Measurements from ENCODE around the gene CCDC178. TPM values are rescaled to one million over a fixed set of nuclear protein-coding genes. Genes with fewer than 3 reads are reported as not detected.

Gene CCDC178
- total and polyA plus RNA-seq, 2 donors from 2014 or later, result 3.7 to 4.6 TPM

DNA sequence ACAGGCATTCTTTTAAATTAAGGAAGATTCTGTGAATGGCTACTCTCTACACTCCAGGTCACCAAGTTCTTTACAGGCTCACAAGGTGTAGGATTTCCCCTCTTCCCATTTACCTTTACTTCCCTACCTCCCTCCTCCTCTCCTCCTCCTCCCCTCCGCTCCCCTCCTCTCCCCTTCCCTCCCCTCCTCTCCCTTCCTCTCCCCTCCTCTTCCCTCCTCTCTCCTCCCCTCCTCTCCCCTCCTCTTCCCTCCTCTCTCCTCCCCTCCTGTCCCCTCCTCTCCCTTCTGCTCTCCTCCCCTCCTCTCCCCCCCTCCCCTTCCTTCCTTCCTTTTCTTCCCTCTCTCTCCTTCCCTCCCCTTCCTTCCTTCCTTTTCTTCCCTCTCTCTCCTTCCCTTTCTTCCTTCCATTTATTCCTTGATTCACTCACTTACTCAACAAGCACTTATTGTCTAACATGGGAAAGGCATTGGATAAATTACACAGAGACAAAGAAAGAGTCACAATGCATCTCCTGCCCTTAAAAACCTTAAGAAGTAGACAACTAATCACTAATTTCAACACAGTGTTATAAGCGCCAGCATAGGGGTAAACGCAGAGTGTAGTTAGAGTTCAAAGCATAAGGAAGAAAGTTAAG is 152.3 kb downstream of the CCDC178 start:
- intact Hi-C loops (cut with DNase I), result no loop called here
- DNase-seq (no peak), FAIRE-seq (no peak)
- Histone ChIP-seq H3K27ac (ENCODE audit: low read depth in 2 of 2, low read length in 2 of 2) (no peak overlapping the region), H3K9ac (ENCODE audit: low read length in 3 of 3) (no peak overlapping the region), H3K27me3 (ENCODE audit: control insufficient read depth, insufficient read depth, low read length) (no peaks in the 10 kb centered on the region), H3K4me3 (ENCODE audit: low read length in 3 of 3) (no peak overlapping the region), H3K36me3 (ENCODE audit: control insufficient read depth in 2 of 3, insufficient read depth in 3 of 3, low read length in 3 of 3) (no peaks in the 10 kb centered on the region), H3K9me3 (ENCODE audit: control insufficient read depth in 2 of 3, insufficient read depth in 1 of 3, low read length in 3 of 3) (no peaks in the 10 kb centered on the region), H3K4me1 (ENCODE audit: control insufficient read depth in 2 of 3, insufficient read depth in 2 of 3, low read depth in 1 of 3, low read length in 3 of 3) (no peaks in the 10 kb centered on the region)
- no peak for TF ChIP-seq CTCF (IDR thresholded peaks at IDR 0.05; ENCODE audit: borderline replicate concordance, extremely low read depth, insufficient read depth)

DNA sequence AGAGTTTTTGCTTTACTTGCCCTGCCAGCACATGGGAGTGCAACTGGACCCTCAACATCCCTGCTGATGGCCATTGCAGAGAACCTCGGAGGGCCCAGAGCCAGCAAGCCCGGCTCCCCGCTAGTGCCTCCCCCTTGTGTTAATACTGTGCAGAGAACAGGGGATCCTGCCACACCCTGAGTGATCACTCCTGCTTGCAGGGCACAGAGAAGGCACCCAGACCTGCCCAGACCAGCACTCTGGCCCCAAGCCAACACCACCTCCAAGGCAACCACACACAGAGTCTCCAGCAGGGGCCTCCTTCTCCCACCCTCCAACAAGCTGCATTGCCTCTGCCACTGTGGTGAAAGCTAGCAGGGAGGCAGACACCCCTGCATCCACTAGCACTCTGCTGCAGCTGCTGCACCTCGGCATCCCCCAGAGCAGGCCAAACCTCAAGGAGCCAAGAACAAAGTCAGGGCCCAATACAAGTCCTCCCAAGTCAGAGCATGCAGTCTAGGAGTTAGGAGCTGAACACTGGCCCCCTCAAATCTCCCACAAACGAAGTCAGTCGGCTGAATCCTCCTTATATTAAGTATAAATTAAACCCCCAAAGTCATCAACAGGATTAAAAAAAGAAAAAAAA is 157.7 kb downstream of the CCDC178 start:
- no peak for TF ChIP-seq CTCF (IDR thresholded peaks at IDR 0.05; ENCODE audit: borderline replicate concordance, extremely low read depth, insufficient read depth)
- H3K27me3 ChIP-seq (ENCODE audit: control insufficient read depth, insufficient read depth, low read length), result no peaks in the 10 kb centered on the region
- H3K4me3 ChIP-seq (ENCODE audit: low read length in 3 of 3), result no peak overlapping the region
- no peaks in the 10 kb centered on the region for H3K9me3 ChIP-seq (ENCODE audit: control insufficient read depth in 2 of 3, insufficient read depth in 1 of 3, low read length in 3 of 3)
- H3K27ac ChIP-seq (ENCODE audit: low read depth in 2 of 2, low read length in 2 of 2), result no peak overlapping the region
- H3K9ac ChIP-seq (ENCODE audit: low read length in 3 of 3), result no peak overlapping the region
- intact Hi-C loops (cut with DNase I), result no loop called here
- H3K36me3 ChIP-seq (ENCODE audit: control insufficient read depth in 2 of 3, insufficient read depth in 3 of 3, low read length in 3 of 3), result no peaks in the 10 kb centered on the region
- H3K4me1 ChIP-seq (ENCODE audit: control insufficient read depth in 2 of 3, insufficient read depth in 2 of 3, low read depth in 1 of 3, low read length in 3 of 3), result no peaks in the 10 kb centered on the region
- no peak for FAIRE-seq
- DNase-seq, result peak in 1 of 5 donors; percentile 50

DNA sequence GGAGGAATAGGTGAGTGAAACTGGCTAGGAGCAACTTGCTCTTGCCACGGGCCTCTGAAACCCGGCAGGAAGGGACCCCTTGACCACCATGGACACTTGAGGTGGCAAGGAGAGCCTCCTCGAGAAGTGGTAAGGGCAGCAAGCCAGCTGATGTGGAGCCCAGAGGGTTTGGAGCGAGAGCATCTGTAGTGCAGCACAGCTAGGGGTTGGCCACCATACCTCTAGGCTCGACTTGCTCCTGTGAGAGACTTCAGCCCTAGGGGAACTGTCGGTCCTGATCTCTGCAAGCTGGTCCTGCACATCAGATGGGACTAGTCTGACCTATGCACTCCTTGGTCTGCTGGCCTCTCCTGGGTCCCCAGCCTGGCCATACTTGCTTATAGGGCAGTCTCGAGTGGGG is 158.4 kb downstream of the CCDC178 start:
- H3K4me3 ChIP-seq (ENCODE audit: low read length in 3 of 3), result no peak overlapping the region
- no peaks in the 10 kb centered on the region for H3K9me3 ChIP-seq (ENCODE audit: control insufficient read depth in 2 of 3, insufficient read depth in 1 of 3, low read length in 3 of 3)
- no peaks in the 10 kb centered on the region for H3K36me3 ChIP-seq (ENCODE audit: control insufficient read depth in 2 of 3, insufficient read depth in 3 of 3, low read length in 3 of 3)
- no peak for TF ChIP-seq CTCF (IDR thresholded peaks at IDR 0.05; ENCODE audit: borderline replicate concordance, extremely low read depth, insufficient read depth)
- no peaks in the 10 kb centered on the region for H3K4me1 ChIP-seq (ENCODE audit: control insufficient read depth in 2 of 3, insufficient read depth in 2 of 3, low read depth in 1 of 3, low read length in 3 of 3)
- H3K27me3 ChIP-seq (ENCODE audit: control insufficient read depth, insufficient read depth, low read length), result no peaks in the 10 kb centered on the region
- no peak overlapping the region for H3K27ac ChIP-seq (ENCODE audit: low read depth in 2 of 2, low read length in 2 of 2)
- FAIRE-seq, result no peak
- no peak overlapping the region for H3K9ac ChIP-seq (ENCODE audit: low read length in 3 of 3)
- DNase-seq, result no peak
- intact Hi-C loops (cut with DNase I), result no loop called here
